BLaER1 (cell line): Measurements from ENCODE around the gene FBXO48.
"Not testable (repeated sequence)": the region's sequence is repeated elsewhere in the genome, so short reads cannot be mapped to it uniquely, and the experiment has no call there.

Source experiments
- H3K27ac ChIP-seq: shearing (Covaris generic); formaldehyde crosslinking; 2 replicates; pipeline ENCODE4 v1.8.1; 2022
- H3K27me3 ChIP-seq: shearing (Covaris generic); formaldehyde crosslinking; 2 replicates; pipeline ENCODE4 v1.8.1; 2022
- H3K36me3 ChIP-seq: shearing (Covaris generic); formaldehyde crosslinking; 2 replicates; pipeline ENCODE4 v1.8.1; 2022
- H3K4me1 ChIP-seq: shearing (Covaris generic); formaldehyde crosslinking; 2 replicates; pipeline ENCODE4 v1.8.1; 2022
- H3K4me2 ChIP-seq: shearing (Covaris generic); formaldehyde crosslinking; 2 replicates; pipeline ENCODE4 v1.8.1; 2022
- H3K4me3 ChIP-seq: shearing (Covaris generic); formaldehyde crosslinking; 2 replicates; pipeline ENCODE4 v1.8.1; 2022
- H3K9ac ChIP-seq: shearing (Covaris generic); formaldehyde crosslinking; 2 replicates; pipeline ENCODE4 v1.8.1; 2022
- H3K9me3 ChIP-seq: shearing (Covaris generic); formaldehyde crosslinking; 2 replicates; pipeline ENCODE4 v1.8.1; 2022
- H4K20me1 ChIP-seq: shearing (Covaris generic); formaldehyde crosslinking; 2 replicates; pipeline ENCODE4 v1.8.1; 2022
- Cebpa-rat ChIP-seq: shearing (Covaris generic); IDR thresholded peaks from 2 replicates; pipeline ENCODE4 v1.8.1; 2022

Gene FBXO48

GRCh38 chr2:68458981-68459380 lies 8.1 kb downstream of the FBXO48 start:
- Histone ChIP-seq H3K9ac (no peak overlapping the region), H3K4me3 (no peak overlapping the region)

GRCh38 chr2:68456198-68456597 lies 10.9 kb downstream of the FBXO48 start:
- Histone ChIP-seq H3K4me3 (no peak overlapping the region), H3K36me3 (no peaks in the 10 kb centered on the region), H3K9me3 (no peaks in the 10 kb centered on the region), H3K4me2 (no peak overlapping the region), H3K27me3 (no peaks in the 10 kb centered on the region), H3K27ac (no peak overlapping the region), H4K20me1 (no peaks in the 10 kb centered on the region), H3K4me1 (no peaks in the 10 kb centered on the region), H3K9ac (no peak overlapping the region)
- no peak for TF ChIP-seq Cebpa-rat

More at GRCh38 chr2:68458981-68459380, 8.1 kb downstream of the FBXO48 start:
- no peaks in the 10 kb centered on the region for H4K20me1 ChIP-seq
- no peak overlapping the region for H3K27ac ChIP-seq
- H3K27me3 ChIP-seq, result no peaks in the 10 kb centered on the region
- no peak for TF ChIP-seq Cebpa-rat
- no peaks in the 10 kb centered on the region for H3K36me3 ChIP-seq
- H3K4me2 ChIP-seq, result no peak overlapping the region
- H3K9me3 ChIP-seq, result no peaks in the 10 kb centered on the region
- no peaks in the 10 kb centered on the region for H3K4me1 ChIP-seq

DNA sequence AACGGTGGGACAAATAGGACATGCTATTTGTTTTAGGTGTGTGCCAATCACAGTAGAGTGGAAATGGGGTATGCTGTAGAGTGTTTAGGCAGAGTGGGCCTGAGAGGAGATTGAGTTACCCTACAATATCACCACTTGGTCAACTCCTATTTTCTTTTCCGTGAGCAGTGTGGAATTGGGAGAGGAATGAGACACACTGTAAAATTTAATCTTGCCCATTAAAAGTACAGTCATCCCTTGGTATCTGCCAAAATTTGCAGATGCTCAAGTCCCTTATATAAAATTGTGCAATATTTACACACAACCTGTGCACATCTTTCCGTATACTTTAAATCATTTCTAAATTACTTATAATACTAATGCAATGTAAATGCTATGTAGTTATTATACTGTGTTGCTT lies 12.4 kb downstream of the FBXO48 start:
- Histone ChIP-seq H3K27me3 (no peaks in the 10 kb centered on the region), H3K4me3 (no peak overlapping the region), H3K4me2 (no peak overlapping the region), H3K27ac (no peak overlapping the region), H3K9me3 (no peaks in the 10 kb centered on the region), H4K20me1 (no peaks in the 10 kb centered on the region), H3K9ac (no peak overlapping the region), H3K36me3 (no peaks in the 10 kb centered on the region), H3K4me1 (no peaks in the 10 kb centered on the region)
- TF ChIP-seq Cebpa-rat, result no peak

DNA sequence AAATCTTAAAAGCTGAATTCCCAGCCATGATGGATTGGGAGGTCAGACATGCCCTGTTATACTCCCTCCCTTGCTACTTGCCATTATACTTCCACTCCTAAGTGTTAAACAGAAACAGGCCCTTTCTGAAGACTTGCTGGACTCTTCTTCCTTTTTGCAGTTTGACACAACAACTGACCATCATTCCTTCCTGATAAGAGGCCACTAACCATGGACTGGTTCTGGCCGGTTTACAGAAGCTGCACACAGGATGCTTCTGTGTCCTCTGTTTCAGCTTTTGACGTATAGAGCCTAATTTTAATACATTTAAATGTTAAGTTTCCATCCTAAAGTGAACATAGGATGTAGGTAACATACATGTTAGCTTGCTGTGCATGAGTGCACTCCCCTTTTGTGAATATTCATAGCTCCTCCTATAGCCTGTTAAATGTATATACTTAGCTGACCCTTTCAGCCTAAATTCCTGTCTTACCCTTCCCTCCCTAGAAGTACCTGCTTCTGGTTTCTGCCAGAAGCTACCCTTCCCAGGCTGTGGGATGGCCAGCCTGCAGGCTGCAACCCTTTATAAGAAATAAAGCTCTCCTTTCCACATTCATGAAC lies 13.2 kb downstream of the FBXO48 start:
- Histone ChIP-seq H3K4me3 (no peak overlapping the region), H3K9me3 (peaks cover 4% of the 10 kb centered on the region), H3K36me3 (no peaks in the 10 kb centered on the region), H3K4me2 (no peak overlapping the region), H3K4me1 (no peaks in the 10 kb centered on the region), H3K27ac (no peak overlapping the region), H3K9ac (no peak overlapping the region), H4K20me1 (no peaks in the 10 kb centered on the region), H3K27me3 (no peaks in the 10 kb centered on the region)
- no peak for TF ChIP-seq Cebpa-rat

DNA sequence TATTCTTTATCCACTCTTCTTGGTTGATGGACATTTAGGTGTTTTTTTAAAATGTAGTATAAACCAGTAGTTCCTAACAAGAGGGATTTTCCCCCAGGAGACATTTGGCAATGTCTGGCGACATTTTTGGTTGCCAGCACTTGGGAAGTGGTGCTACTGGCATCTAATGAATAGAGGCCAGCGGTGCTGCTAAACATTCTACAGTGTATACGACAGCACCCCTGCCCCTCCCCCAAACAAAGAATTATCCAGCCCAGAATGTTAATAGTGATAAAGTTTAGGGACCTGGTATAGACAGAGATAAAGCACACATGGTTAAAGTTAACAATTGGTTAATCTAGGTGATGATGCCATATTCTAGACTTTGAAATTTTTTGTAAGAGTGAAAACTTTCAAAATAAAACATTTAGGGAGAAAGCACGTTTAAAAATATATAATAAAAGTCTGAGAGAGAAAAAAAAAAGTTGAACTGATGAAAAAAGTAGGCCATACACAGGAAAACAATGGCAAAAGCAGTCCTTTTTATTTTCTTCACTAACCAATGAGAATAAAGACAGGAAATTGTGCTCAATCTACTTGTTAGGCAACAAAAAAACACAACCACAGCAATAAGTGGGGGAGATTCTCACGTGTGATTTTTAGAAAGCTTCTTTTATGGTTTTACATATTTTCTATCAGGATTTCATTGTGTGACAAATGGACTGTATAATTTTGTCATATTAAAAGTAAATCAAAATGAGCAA lies 14.8 kb downstream of the FBXO48 start:
- Histone ChIP-seq H3K4me1 (no peaks in the 10 kb centered on the region), H3K4me3 (no peak overlapping the region), H3K9me3 (peaks cover 20% of the 10 kb centered on the region), H3K9ac (no peak overlapping the region), H4K20me1 (no peaks in the 10 kb centered on the region), H3K27ac (no peak overlapping the region), H3K36me3 (no peaks in the 10 kb centered on the region), H3K4me2 (no peak overlapping the region), H3K27me3 (no peaks in the 10 kb centered on the region)
- no peak for TF ChIP-seq Cebpa-rat

DNA sequence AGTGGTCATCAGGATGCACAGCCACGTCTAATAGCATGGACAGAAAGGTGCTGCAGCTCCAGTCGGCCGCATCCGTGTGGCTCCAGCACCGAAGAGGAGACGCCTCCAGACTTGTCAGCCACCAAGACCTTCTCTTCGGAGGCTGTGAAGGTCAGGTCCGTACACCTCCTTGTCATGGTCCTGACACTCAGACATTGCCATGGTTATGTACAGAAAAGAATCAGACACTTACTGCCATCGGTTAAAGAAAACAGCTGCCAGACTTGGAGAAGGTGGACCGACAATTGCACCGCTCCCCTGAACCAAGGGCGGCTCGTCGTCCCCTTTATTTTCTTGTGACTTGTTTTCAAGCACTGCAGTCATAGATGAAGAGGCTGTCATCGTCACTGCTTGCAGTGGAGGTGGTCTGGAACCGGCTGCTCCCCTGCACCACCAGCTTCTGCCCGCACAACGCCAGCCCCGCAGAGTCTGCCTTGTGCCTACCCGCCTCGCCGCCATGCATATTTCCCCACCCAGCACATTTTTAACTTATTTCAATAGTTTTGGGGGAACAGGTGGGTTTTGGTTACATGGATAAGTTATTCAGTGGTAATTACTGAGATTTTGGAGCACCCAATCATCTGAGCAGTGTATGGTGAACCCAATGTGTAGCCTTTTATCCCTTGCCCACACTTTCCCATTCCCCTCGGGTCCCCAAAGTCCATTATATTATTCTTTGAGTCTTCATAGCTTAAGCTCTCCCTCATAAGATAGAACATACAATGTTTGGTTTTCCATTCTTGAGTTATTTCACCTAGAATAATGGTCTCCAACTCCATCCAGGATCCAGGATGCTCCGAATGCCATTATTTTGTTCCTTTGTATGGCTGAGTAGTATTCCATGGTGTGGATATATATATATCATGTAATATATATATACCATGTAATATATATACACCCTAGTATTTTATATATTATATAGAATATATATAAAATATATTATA lies 18.1 kb downstream of the FBXO48 start:
- Histone ChIP-seq H3K9ac (no peak overlapping the region), H3K27ac (no peak overlapping the region), H4K20me1 (no peaks in the 10 kb centered on the region), H3K36me3 (no peaks in the 10 kb centered on the region), H3K27me3 (no peaks in the 10 kb centered on the region), H3K4me3 (no peak overlapping the region), H3K9me3 (peaks cover 23% of the 10 kb centered on the region), H3K4me1 (no peaks in the 10 kb centered on the region), H3K4me2 (no peak overlapping the region)
- TF ChIP-seq Cebpa-rat, result no peak

GRCh38 chr2:68447118-68447517 lies 20.0 kb downstream of the FBXO48 start:
- Histone ChIP-seq H3K4me2 (no peak overlapping the region), H3K4me3 (no peak overlapping the region), H3K9ac (no peak overlapping the region), H3K27ac (no peak overlapping the region), H3K4me1 (no peaks in the 10 kb centered on the region), H4K20me1 (no peaks in the 10 kb centered on the region), H3K27me3 (no peaks in the 10 kb centered on the region), H3K9me3 (peaks cover 23% of the 10 kb centered on the region), H3K36me3 (no peaks in the 10 kb centered on the region)
- TF ChIP-seq Cebpa-rat, result no peak

DNA sequence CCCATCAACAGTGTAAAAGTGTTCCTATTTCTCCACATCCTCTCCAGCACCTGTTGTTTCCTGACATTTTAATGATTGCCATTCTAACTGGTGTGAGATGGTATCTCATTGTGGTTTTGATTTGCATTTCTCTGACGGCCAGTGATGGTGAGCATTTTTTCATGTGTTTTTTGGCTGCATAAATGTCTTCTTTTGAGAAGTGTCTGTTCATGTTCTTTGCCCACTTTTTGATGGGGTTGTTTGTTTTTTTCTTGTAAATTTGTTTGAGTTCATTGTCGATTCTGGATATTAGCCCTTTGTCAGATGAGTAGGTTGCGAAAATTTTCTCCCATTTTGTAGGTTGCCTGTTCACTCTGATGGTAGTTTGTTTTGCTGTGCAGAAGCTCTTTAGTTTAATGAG lies 20.7 kb downstream of the FBXO48 start:
- not testable (repeated sequence) for H3K4me3 ChIP-seq, H3K9ac ChIP-seq, H3K4me2 ChIP-seq, H3K36me3 ChIP-seq, H3K4me1 ChIP-seq, H3K27ac ChIP-seq, H4K20me1 ChIP-seq, H3K27me3 ChIP-seq
- H3K9me3 ChIP-seq, result peaks cover 23% of the 10 kb centered on the region

DNA sequence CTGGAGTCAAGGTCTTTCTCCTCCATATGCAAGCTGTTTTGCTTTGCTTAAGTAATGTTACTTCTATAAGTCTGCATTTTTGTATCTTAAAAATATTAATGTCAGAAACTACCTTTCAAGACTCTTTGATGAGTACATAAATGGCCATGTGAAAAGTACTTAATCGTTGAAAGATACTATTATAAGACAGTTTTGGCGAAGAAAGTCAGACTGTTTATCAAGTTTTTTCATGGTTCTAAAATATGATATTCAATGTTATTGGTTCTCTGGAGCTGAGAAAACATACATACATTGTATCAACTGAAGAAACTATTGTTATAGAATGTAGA lies 25.1 kb downstream of the FBXO48 start:
- H3K4me1 ChIP-seq, result peaks cover 30% of the 10 kb centered on the region
- no peak for TF ChIP-seq Cebpa-rat
- no peaks in the 10 kb centered on the region for H3K36me3 ChIP-seq
- no peaks in the 10 kb centered on the region for H3K27me3 ChIP-seq
- H3K4me2 ChIP-seq, result no peak overlapping the region
- no peak overlapping the region for H3K27ac ChIP-seq
- H4K20me1 ChIP-seq, result no peaks in the 10 kb centered on the region
- 0 out of 2 replicates have a peak, but pooled peaks cover under 1% of the 10 kb centered on the region for H3K9me3 ChIP-seq
- H3K9ac ChIP-seq, result no peak overlapping the region
- no peak overlapping the region for H3K4me3 ChIP-seq
